Activated CD4-positive, alpha-beta T cell treated with anti-CD3 and anti-CD28 coated beads, Interleukin-2, amount 50 U/mL, for 4 hours (primary cell): Measurements from ENCODE around the gene ATXN10.
"Not testable (repeated sequence)": the region's sequence is repeated elsewhere in the genome, so short reads cannot be mapped to it uniquely, and the experiment has no call there.

Source experiments
- DNase-seq, 2 experiments: peaks; one replicate each; pipeline ENCODE4 v3.0.0-alpha.2; 2020

Gene ATXN10

DNA sequence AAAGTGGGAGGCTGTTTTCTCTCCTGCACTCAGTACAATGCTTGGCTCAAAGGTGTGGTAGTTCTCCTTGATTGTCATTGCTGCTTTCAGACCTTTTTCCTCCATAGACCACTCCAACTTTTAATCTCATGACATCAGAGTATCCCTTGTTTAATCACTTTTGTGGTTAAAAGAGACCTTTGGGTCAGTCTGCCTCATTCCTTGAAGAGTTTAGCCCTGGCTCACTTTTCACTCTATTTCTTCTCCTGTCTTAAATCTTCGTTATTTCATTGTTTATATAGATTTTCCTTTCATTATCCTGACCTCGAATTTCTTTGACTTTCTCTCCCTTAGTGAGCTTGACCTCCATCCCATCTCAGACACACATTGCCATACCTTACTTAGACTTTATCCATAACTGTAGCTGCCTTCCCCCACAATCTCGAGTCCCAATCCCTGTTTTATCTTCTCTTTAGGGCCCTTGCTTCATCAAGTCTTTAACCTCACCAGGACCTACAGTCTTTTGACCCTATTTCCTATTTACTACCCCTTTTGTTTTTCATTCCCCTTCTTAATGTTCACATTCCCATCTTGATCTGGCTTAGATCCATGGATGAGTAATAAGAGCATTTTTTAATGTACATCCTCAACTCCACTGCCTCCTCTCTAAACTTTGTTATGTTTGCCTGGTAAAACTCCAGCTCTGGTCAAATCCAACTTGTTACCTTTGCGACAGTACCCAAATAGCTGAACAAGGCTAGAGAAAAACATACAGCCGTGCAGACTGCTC, 9.5 kb downstream of the ATXN10 start:
- no peak for DNase-seq

- no peak for DNase-seq
Observed at GRCh38 chr22:45682064-45682463, 10.4 kb downstream of the ATXN10 start.

DNA sequence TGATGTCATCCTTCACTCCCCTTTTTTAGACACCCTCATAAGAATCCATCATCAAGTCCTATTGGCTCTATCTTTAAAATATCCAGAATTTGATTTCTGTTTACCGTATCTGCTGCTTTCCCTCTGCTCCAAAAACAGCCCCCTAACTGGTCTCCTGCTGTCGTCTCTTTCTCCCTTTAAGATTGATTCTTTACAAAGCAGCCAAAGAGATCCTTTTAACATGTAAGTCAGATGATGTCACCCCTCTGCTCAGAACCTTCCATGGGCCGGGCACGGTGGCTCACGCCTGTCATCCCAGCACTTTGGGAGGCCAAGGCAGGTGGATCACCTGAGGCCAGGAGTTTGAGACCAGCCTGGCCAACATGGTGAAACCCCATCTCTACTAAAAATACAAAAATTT, 11.1 kb downstream of the ATXN10 start:
- not testable (repeated sequence) for DNase-seq

DNA sequence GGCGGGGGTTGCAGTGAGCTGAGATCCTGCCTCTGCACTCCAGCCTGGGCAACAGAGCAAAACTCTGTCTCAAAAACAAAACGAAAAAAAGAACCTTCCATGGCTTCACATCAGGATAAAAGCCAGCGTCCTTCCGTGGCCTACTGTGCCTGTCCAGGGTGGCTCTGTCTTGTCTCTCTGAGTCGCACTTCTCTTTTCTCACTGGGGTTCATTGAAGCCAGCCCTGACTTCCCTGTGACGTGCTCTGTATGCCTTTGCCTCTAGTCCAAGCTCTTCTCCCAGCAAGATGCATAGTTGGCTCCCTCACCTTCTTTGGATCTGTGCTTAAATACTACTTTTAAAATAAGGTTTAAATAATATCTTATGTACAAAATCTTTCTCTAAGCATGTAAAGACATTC, 11.6 kb downstream of the ATXN10 start:
- DNase-seq: no peak

- no peak for DNase-seq
Observed at GRCh38 chr22:45683680-45684079, 12.0 kb downstream of the ATXN10 start.

GRCh38 chr22:45684169-45684568, 12.5 kb downstream of the ATXN10 start:
- DNase-seq: no peak

GRCh38 chr22:45684752-45685574, 13.3 kb downstream of the ATXN10 start:
- no peak for DNase-seq

GRCh38 chr22:45686004-45686403, 14.4 kb downstream of the ATXN10 start:
- DNase-seq: no peak

DNA sequence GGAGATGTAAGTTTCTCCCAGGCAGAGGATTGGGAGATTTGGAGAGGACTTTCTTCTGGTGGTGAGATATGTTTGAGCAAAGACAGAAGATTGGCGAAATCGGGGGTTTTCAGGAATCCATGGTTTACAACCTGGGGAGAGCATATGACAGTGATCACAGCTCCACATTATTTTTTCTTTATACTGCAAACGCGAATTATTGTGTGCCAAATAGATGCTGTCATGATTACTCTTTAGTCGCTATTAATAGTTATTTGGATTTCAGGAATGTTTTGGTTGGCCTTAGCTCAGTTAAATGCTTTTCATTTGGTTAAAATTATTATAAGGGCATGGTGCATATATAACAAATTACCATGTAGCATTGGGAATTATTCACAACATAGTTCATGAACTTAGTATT, 15.2 kb downstream of the ATXN10 start:
- no peak for DNase-seq

GRCh38 chr22:45688600-45689080, 17.0 kb downstream of the ATXN10 start:
- DNase-seq: no peak

GRCh38 chr22:45689211-45689610, 17.6 kb downstream of the ATXN10 start:
- DNase-seq: no peak

- no peak for DNase-seq
Observed at GRCh38 chr22:45690008-45690407, 18.4 kb downstream of the ATXN10 start.

- DNase-seq: no peak
Observed at GRCh38 chr22:45692549-45692948, 20.9 kb downstream of the ATXN10 start.

- no peak for DNase-seq
Observed at GRCh38 chr22:45693835-45694234, 22.2 kb downstream of the ATXN10 start.

DNA sequence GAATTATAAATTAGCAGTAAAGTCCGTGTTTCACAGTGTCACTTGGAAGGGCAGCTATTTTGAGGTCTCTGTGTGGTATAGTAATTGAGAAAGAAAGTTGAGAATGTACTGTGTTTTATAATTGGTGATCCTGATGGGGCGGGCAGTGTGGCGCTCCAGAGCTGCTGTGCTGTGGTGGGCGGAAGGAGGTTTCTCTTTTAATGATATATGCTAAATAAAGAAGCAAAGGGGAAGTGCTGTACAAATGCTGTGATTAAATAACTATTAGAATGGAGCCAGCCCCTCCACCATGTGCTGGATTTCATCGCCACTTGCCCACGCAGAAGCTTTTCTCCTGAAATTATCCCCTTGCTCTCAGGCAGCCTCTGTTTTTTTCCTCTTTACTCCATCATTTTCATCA, 24.6 kb downstream of the ATXN10 start:
- no peak for DNase-seq

DNA sequence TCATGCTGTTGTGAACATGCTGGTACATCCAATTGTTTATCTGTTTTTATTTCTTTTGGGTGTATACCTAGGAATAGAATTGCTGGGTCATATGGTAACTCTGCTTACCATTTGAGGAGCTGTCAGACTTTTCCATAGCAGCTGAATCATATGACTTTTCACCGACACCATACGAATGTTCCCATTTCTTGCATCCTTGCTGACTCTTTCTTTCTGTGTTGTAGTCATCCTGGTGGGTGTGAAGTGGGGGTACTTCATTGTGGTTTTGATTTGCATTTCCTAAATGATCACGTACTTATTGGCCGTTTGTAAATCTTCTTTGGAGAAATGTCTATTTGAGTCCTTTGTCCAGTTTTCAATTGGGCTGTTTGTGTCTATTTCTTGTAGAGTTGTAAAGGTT, 26.5 kb downstream of the ATXN10 start:
- DNase-seq: no peak

GRCh38 chr22:45702981-45703380, 31.3 kb downstream of the ATXN10 start:
- DNase-seq: no peak

DNA sequence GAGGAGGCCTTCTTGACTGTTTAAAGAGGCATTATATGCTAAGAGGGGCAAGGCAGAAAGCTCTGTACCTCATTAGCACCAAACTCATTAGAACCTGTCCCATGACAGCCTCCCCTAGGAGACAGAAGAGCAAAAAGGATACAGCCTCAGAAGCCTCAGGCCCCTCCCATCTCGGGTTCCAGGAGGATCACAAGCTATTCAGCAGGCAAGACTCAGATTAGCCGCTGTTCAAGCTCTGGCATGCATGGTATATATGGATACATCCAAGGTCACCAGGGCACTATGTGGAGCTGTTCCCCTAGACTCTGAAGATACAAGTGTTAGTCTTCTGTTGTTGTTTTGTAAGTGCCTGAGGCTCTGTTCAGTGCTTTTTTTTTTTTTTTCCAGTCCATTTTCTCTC, 32.1 kb downstream of the ATXN10 start:
- no peak for DNase-seq

DNA sequence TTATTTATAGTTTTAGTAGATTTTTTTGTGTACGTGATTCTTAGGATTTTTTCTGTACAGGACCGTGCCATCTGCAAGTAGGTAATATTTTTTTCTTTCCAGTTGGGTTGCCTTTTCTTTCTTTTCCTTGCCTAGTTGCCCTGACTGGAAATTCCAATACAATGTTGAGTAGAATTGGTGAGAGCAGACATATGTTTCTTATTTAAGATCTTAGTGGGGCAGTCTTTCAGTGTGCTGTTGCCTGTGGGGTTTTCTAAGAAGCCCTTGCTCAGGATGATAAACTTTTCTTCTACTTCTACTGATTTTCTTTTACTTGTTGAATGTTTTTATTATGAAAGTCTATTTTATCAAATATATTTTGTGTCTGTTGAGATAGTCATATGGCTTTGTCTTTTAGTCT, 33.0 kb downstream of the ATXN10 start:
- DNase-seq: no peak

- no peak for DNase-seq
Observed at GRCh38 chr22:45707605-45708004, 36.0 kb downstream of the ATXN10 start.

DNA sequence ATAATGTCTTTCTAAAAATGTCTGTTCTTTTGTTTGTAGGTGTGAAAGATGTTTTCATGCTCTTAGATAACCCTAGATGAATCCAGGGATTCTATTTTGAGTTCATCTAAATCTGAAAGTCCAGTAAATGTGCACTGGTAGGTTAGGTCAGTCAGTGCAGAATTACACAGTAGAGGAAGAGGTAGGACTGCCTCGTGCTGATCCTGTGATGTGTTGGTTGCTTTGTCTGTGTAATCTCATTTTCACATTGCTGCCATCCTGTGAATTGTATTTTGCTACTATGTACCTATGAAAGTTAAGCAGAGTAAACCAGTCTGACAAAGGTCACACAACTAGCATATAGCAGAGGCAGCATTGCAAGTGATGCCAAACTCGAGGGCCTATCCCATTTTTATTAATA, 36.5 kb downstream of the ATXN10 start:
- DNase-seq: no peak

DNA sequence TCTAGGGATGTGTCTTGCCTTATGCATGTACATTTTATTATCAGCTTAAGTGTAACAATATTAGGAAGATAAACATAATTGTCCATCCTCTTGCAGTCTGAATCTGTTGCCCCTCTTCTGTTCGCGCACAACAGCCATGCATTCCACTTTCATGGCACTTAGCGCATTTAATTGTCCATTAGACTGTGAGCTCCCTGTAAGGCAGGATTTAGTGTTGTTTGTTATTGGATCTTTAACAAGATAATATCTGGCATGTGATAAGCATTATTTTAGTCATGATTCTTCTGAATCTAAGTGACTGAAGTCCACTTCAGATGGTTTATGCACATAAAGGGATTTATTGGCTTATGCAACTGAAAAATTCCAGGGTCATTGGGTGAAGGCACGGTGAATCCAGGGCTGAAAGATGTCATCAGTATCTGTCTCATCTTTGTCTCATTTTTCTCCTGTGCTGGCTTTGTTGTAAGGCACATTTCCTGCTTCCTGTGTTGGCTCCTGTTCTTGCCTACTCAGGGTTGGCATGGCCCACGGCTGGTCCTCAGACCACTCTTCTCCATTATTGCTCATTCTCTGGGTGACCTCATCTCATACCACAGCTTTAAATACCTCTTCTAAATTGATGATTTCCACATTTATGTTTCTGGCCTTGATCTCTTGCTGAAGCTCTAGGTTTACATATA, 37.6 kb downstream of the ATXN10 start:
- DNase-seq: no peak

DNA sequence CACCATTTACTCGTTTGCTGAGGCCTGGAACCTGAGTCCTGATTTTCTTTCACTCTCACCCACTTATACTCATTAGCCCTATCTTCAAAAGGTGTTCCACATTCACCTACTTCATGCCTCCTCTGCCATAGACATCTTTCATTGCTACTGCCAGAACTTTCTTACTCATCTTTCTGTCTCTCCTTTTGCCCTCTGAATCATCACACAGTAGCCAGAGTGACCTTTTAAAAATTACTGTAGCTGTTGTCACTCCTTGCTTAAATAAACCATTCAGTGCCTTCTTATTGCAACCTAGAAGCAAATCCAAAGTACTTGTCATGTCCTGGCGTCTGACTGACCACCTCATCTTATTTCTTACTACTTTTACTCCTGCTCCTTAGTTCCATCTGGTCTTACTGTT, 38.2 kb downstream of the ATXN10 start:
- no peak for DNase-seq

GRCh38 chr22:45710469-45710868, 38.8 kb downstream of the ATXN10 start:
- no peak for DNase-seq
